NCI-H510A (cell line): Measurements from ENCODE around the gene SSU72.
"Not testable (repeated sequence)": the region's sequence is repeated elsewhere in the genome, so short reads cannot be mapped to it uniquely, and the experiment has no call there.

Source experiments
- DNase-seq: peaks from one replicate; lab custom pipeline; 2025; lab: John Stamatoyannopoulos, UW

Gene SSU72

DNA sequence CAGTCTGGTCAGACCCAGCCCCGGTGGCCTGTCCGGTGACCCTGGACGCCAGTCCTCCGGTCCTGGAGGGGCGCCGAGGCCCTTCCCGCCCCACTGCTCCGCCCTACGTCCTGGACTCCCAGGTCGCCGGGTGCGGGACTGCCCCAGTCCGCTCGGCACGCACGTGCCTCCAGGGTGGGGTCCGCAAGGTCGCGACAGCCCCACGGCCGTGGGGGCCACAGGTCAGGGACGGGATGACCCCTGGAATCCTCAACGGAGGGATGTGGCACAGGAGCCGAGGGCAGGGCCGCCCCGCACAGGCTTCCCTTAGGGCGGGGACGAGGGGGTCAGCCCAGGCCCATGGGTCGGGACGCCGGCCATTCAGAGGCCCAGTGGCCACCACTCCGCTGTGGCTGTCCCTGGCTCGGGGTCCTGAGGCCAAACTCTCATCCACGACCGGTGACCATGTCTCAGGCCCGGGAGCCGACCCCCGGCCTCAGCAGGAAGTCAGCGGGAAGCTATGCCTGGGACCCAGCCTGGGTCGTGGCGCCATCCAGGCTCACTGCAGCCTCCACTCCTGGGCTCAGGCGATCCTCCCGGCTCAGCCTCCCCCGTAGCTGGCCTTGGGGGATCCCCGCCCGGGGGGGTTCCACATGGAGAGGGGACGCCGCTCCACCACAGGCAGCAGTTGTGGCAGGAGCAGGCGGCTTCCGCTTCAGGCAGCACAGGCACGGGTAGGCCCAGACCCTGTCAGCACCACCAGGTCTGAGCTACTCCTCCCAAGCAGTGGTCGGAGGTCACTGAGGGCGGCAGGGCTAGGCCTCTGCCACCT is 33.6 kb downstream of the SSU72 start:
- no peak for DNase-seq

DNA sequence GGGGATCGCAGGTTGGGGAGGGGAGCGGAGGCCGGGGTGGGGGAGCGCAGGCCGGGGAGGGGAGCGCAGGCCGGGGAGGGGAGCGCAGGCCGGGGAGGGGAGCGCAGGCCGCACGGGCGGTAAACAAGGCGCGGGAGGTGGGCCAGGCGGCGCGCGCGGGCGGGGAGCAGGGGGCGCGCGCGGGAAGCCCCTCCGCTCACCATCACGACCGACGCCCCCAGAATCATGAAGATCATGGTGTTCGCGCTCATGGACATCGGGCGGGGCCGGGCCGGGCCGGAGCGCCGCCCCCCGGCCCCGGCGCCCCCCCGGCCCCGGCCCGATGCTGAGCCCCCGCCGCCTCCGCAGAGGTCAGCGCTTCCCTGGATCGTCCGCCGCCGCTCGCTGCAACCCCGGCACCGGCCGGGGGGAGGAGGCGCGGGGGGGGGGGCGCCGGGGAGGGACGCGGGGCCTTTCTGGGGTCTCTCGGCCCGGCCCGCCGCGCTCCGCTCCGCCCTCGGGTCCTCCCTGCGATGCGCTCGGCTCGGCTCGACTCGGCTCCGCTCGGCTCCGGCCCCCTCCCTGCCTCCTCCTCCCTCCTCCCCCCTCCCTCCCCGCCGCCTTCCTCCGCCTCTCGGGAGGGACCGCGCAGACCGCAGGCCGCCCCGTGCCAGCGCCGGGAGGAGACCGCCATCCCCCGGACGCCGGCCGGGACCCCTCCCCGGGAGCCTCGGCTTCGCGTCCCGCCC is 34.4 kb downstream of the SSU72 start, which contains the start of gene TMEM240:
TSS of gene TMEM240 (minus strand) at position 535 of the 728 bp plus-strand sequence. CDS start at position 257, 278 bp downstream.
- peak; percentile 96 for DNase-seq

DNA sequence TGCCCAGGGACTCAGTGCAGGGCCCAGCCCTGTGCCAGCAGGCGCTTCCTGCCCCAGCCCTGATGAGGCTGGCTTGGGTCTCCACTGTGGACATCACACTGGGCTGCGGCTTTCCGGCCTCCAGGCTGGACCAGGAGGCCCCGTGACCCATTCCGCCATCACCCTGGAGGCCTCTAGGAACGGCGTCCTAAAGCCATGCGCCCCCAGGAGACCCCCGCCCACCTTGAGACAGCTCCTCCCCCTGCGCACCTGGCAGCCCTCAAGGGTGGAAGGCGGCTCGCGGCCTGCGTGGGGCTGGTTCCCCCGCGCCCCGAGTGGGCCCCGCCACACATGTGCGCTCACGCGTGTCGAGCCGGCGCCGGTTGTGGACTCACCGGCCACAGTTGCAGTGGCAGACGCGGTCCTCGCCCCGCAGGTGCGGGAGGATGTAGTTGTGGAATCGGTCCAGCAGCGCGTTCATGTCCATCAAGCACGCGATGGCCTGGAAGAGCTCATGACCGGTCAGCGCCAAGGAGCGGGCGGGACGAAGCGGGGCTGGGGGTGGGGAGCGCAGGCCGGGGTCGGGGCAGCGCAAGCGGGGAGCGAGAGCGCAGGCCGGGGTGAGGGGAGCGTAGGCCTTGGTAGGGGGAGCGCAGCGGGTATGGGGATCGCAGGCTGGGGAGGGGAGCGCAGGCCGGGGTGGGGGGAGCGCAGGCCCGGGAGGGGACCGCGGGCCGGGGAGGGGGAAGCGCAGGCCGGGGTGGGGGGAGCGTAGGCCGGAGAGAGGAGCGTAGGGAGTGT is 35.2 kb downstream of the SSU72 start:
- peak; percentile 64 for DNase-seq

DNA sequence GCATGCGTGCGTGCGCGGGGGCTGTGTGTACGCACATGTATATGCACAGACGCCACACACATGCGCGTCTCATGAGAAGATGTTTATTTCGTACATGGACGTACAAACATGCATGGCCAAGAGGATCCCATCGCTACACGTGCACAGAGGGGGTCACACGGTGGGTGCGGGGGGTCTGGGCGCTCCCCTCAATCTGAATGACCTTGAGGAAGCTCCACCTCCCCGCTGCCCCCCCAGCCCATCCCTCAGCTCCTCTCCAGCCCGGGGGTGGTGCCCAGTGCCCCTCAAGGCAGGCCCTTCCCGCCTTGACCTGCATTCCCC is 35.7 kb downstream of the SSU72 start:
- no peak for DNase-seq

DNA sequence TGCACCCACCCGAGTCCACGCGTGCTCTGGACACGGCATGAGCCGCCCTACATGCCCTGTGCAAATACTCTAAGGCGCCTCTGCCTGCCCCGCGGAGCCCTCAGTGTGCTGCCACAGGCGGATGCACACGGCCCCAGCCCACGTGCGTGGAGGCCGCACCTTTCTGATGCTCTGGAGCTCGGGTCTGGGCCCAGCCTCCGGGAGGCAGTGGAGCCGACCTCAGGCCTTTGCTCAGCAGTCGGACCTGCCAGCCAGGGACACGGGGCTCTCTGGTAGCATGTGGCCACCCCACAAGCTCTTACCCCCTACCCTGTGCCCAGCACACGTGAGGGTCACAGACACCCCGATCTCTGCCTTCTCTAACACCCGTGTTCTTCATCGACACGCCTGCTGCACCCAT is 36.3 kb downstream of the SSU72 start:
- no peak for DNase-seq

DNA sequence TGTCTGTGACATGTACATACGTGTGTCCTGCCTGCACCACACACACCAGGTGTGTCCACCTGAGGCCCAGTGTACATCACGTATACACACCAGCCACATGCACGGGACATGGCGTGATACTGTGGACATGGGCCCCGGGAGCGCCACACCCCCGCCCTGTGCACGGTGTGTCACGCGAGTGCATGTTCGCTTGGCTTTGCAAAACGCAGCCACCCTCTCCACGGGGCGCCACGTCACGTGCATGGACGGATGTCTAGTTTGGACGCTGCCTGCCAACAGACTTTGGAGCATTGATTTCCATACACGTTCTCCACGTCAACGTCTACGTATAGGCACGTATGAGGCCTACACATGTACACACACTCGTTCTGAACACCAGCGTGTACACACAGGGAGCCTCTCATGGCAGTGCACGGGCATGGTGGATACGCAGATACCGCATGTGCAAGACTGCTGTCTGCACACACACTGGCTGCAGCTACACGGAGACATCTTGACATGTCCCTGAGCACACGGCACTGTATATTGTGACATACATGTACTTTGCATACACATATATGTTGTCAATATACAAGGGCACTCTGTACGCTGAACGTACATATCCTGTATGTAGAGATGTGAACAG is 36.9 kb downstream of the SSU72 start:
- no peak for DNase-seq

DNA sequence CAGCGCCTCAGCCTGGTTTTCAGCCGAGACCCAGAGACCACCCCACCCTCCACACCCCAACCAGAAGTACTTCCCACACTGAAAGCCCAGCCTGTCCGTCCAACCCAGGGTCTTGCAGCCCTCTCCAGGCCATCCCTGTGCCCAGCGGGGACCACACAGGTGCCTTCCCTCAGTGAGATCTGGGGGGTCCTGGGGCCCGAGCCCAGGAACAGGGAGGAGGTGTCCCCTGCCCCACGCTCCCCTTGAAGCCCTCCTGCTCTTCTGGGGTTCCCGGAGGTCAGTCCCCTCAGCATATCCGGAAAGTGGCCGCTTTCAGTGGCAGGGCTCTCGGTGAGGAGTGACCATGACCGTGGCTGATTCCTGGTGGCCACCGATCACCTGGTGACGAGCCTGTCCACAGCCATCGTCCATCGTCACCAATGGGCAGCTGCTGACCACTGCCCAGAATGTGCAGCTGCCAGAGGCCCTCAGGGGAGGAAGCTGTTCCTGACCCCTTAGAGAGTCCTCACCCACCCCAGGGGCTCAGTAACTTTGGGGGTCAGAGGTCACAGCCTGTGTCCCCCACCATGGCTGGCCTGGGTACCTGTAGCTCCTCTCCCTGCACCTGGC is 37.6 kb downstream of the SSU72 start:
- DNase-seq, result no peak

DNA sequence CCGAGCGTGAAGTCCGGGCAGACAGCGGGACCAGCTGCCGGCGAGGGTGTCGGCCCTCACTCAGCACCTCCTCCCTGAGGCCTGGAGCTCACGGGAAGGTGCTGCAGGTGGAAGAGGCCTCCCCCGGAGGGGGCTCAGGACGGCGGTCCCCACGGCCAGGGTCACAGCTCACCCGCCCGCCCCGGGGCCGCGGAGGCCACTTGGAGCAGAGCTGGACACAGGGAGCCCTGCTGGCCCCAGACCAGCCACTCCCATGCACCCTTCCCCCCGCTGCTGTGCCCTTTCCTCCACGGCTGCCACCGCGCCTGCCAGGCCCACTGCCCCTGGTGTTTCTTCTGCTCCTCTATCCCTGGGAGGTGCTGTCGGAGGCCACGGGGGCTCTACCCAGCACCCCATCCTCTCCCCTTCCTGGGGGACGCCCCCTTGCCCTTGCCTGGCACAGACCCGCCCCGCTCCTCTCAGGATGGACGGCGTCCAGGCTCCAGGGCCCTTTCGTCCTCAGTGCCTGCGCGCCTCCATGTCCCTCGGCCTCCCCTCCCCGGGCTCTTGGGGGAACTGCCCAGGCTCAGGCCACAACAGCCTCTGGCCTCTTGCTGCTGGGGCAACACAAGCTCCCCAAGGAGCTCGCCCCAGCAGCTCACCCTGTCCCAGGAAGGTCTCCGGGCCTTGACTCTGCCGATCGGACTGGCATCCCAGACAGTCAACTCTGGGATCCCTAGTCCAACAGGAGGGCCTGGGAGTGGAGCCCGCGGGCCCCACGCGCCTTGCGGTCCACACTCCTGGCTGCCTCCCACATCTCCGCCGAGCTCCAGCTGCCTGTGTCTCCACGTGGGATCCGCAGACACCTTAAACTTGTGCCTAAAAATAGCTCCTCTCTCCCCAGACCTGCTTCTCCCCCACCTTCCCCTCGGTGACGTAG is 38.4 kb downstream of the SSU72 start:
- no peak for DNase-seq

DNA sequence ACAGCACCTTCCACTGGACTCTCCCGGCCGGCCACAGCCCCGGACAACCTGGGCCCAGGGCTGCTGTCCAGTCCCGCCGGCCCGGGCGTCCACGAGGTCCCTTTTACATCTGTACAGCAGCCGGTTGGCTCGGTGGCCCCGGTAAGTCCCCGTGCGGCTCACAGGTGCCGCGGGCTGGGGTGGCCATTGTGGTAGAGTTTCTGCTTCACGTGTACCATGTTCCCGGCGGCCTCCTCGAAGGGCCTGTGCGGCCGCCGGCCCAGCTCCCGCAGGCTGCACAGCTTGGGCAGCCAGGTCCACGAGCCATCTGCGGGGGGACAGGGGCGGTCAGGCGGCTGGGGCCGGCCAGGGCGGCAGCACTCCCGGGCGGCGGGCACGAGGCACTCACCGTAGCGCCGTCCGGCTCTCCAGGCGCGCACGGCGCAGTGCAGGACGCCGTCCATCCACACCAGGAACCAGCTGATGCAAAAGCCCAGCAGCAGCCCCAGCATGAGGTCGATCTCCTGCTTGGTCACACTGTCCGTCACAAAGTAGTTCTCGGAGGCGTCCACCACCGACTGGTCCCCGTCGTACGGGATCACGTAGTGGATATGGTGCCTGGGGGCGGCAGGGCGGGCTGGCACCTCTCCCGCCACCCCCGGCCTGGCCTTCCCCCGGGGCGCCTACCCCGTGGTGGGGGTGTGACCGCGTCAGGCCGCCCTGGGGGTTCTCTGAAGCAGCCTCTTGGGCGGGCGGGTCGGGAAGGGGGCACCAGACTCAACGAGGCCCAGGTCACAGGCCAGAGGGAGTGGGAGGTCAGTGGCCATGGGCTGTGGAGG is 39.3 kb downstream of the SSU72 start:
- DNase-seq, result no peak

DNA sequence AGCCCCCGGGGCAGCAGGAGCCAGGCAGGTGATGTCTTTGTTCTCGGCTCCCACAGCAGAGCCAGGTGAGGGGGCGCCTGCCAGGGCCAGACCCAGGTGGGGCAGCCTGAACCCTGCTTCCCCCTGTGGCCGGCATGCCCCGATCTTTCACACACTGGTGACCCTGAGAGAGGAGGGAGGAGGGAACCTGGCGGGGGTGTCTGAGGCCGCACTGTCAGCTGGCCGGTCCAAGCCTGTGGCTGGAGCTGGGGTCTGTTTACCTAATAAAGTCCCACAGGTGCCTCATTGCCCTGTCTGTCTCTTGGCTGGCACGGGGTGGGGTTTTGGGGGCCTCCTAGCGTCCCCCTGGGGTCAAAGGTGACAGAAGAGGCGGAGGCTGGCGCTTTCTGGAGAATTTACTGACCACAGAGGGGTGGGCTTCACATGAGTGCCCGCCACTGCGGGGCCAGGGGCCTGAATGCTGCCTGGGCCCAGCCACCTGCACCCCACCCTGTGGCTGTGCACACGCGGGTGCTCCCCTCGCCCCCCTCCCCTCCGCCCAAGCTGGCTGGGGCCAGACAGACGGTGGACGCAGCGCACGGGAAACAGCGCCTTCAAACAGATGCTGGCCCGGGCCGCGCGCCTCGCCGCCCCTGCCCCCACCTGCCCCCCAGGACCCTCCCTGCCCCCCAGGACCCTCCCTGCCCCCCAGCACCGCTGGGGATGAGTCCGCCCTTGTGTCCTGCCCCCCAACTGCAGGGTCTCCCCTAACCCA is 40.1 kb downstream of the SSU72 start:
- no peak for DNase-seq

DNA sequence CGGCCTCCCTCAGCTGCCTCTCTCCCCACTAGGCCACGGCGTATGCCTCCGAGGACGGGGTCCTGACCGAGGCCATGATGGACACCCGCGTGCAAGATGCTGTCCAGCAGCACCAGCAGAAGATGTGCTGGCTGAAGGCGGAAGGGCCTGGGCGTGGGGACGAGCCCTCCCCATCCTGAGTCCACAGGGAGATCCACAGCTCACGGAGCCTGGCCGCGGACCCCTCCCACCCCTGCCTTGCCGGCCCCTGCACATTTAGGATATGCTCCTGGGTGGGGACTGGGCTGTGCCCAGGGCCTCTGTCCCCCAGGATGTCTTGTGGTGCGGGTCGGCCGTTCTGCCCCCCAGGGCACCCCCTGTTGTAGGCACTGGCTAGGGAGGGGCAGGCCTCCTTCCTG is 40.8 kb downstream of the SSU72 start:
- DNase-seq, result not testable (repeated sequence)

DNA sequence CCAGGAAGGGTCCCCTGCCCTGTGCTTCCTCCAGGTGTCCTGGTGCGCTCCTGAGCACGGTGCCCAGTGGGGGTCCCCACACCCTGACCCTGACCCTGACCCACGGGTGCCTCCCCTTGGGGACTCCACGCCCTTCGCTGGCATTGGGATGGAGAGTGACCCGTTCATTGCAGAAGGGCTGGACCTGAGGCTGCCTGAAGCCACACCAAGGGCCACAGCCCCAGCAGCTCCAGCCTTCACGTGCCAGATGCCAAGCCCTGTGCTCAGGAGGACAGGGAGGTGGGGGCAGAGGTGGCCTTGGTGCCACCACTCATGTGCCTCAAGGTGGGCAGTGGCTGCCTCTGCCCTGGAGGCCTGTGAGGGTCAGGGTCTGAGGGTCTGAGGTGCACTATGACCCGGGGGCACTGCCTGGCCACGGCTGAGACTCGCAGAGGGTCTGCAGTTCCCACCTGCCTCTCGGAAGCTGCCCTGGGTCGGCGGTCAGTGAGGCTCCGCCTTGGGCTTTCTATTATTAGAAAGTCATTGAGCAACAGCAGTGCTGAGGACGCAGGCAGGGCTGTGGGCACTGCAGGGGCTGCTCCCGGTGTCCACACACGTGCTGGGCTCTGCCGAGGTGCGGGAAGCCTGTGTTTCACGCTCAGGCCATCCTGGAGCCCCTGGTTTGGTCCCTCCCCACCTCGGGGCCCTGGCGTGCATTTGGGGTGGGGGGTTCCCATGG is 41.3 kb downstream of the SSU72 start:
- not testable (repeated sequence) for DNase-seq

DNA sequence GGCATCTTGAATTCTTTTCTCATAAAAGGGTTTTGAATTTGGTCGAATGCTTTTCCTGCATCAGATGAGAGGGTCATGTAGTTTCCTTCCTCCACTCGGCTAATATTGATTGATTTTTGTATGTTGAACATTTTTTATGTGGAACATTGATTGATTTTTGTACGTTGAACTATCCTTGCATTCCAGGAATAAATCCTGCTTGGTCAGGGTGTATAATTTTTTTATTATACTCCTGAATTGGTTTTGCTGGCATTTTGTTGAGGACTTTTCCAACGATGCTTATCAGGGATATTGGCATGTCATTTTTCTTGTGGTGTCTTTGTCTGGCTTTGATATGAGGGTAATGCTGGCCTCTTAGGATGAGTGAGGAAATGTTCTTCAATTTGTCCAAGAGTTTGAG is 42.7 kb downstream of the SSU72 start:
- DNase-seq, result no peak

DNA sequence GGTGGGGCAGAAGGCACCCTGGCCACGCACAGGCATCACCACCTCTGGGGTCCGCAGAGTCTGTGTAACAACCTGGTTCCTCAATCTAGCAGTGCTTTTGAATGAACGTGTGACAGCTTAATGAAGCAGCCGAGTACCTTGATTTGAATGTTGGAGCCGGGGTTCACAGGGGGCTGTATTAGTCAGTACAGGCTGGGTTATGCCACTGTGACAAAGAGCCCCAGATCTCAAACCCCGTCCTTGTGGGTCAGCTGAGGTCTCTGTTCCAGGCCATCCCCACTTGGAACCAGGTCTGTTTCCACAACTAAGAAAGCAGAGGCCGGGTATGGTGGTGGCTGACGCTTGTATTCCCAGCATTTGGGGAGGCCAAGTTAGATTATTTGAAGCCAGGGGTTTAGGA is 44.7 kb downstream of the SSU72 start:
- DNase-seq, result no peak

DNA sequence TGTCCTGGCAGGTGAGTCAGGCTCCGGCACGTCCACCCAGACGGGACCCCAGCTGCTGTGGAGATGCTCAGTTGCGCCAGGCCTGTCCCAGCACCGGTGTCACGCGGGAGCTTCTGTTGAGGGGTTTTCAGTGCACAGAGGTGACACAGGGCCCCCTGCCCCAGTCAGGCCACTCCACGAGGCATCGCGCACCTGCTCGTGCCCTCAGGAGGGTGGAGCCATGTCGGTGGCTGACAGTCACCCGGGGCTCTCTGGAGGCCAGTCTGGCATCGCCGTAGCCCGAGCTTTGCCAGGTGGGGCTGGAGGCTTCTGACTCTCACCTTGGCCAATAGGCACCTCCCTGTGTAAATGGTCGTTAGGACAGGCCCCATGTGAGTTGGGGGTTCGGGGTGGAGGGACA is 45.3 kb downstream of the SSU72 start:
- DNase-seq, result no peak

DNA sequence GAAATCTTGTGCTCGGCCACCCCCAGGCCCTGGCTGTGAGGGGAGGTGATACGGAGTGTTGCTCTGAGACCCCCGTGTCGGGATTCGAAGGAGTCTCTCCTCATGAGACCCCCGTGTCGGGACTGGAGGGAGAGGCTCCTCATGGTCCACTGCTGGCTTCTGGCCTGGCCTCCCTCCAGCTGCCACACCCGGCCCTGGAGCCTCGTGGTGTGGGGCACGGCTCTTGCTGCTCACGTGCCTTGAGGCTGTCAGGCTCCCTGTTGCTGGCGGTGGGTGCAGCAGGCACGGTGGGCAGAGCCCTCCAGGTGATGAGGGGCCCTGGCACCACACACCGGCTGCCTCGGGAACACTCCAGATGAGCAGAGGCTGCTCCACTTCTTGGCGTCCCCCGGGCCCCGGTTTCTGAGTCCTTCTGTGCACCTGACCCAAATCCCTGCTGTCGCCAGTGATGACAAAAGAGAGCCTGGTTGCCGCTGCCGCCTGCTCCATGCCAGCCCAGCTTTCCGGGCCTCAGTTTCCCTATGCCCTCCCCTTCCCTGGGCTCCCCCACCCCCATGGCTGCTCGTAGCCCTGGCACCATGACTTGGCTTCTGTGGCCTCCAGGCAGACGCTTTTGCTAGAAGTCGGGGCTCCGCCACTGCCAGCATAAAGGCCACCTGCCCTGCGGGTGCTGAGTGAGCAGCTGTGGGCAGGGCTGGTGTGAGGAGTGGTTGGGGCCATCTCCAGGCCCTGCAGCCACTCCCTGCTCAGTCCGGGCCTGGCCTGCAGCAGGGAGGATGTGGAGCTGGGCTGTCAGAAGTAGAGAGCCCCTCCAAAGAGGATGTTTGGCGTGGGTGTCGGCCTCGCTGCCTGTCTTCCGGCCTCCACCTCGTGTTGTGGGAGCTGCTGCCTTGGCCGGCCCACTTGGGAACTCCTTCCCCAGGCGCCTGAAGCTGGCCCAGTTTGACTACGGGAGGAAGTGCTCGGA is 46.1 kb downstream of the SSU72 start:
- DNase-seq, result no peak

DNA sequence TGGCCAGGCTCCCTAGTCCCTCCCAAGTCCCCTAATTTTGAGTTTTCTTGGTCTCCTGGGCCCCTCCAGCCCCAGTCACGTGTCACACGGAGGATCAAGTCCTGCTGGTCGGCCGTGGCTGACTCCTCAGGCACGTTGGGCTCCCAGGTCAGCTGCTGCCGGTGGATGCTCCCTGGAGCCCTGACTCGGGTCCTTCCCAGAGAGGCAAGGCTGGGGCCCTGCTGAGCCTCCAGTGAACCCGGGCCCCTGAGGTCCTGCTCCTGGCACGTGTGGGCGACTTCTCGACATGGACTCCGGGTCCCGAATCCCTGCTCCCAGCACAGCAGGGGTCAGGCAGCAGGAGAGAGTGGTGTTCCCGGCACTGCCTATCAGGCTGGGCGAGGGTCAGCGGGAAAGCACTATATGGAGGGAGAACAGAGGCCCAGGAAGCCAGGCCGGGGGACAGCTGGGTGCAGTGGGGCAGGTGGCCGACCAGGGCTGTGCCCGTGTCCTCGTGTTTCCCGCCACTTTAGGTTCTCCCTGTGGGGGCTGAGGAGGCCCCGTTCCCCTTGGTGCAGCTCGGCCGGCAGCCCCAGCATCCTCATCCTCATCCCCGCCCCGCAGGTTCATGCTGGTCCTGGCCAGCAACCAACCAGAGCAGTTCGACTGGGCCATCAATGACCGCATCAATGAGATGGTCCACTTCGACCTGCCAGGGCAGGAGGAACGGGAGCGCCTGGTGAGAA is 47.4 kb downstream of the SSU72 start:
- DNase-seq, result no peak
